ENCODE measurements around the gene PLXNB2.

Gene PLXNB2

DNA sequence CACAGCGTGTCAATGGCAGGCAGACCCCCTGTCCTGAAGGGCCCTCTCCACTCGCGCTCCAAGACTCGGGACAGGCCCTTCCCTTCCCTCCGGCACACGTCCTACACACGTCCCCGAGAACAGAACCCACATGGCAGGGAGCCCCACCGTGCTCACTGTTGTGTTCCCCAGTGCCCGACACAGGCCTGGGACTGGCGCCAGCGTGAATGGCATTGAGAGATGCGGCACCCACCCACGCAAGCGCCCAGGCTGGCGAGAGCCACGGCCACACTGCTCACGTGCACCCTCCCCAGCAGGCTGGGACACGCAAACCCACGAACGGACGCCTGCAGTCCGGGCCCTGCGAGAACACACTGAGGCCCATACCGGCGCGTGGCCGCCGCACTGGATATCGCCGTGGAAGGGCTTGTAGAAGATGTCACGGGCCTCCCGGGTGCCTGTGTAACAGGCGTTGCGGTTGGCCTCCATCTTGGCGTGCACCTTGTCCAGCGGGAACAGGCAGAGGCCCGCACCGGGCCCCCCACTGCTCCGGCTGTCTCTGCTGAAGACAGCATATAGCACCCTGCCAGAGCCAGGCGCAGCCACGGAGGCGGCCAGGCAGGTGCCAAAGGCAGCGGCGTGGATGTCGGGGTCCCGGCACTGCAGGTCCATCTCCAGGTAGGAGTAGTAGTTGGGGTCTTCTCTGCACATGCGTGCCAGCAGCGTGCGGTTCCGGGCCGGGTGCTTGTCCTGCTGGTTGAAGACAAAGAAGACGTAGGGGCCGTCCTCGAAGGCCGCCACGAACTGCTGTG is 18.1 kb downstream of the PLXNB2 start:
- no peak for DNase-seq (ENCODE audit: low spot score)
- TF ChIP-seq, protein P1, sequence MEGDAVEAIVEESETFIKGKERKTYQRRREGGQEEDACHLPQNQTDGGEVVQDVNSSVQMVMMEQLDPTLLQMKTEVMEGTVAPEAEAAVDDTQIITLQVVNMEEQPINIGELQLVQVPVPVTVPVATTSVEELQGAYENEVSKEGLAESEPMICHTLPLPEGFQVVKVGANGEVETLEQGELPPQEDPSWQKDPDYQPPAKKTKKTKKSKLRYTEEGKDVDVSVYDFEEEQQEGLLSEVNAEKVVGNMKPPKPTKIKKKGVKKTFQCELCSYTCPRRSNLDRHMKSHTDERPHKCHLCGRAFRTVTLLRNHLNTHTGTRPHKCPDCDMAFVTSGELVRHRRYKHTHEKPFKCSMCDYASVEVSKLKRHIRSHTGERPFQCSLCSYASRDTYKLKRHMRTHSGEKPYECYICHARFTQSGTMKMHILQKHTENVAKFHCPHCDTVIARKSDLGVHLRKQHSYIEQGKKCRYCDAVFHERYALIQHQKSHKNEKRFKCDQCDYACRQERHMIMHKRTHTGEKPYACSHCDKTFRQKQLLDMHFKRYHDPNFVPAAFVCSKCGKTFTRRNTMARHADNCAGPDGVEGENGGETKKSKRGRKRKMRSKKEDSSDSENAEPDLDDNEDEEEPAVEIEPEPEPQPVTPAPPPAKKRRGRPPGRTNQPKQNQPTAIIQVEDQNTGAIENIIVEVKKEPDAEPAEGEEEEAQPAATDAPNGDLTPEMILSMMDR (IDR thresholded peaks at IDR 0.05), result no peak
- no peak overlapping the region for H3K27ac ChIP-seq
- no peak overlapping the region for H3K4me3 ChIP-seq

DNA sequence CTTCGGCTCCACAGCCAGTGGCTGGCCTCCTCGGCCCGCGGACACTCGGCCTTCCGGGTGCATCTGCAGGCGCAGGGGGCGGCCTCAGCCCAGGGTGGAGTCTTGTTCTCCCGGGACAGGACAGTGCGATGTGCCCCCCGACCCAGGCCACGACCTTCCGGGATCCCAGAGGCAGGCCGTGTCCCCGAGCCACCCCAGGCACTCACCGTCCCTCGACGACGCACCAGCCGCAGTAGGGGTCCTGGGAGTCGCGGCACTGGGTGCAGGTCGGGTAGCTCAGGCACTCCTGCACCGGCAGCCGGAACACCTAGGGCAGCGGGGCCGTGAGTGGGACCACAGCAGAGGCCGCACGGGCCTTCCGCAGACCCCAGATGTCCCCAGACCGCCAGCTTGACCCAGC is 19.7 kb downstream of the PLXNB2 start:
- no peak overlapping the region for H3K27ac ChIP-seq
- TF ChIP-seq, protein P1 (IDR thresholded peaks at IDR 0.05), result no peak
- no peak for DNase-seq (ENCODE audit: low spot score)

DNA sequence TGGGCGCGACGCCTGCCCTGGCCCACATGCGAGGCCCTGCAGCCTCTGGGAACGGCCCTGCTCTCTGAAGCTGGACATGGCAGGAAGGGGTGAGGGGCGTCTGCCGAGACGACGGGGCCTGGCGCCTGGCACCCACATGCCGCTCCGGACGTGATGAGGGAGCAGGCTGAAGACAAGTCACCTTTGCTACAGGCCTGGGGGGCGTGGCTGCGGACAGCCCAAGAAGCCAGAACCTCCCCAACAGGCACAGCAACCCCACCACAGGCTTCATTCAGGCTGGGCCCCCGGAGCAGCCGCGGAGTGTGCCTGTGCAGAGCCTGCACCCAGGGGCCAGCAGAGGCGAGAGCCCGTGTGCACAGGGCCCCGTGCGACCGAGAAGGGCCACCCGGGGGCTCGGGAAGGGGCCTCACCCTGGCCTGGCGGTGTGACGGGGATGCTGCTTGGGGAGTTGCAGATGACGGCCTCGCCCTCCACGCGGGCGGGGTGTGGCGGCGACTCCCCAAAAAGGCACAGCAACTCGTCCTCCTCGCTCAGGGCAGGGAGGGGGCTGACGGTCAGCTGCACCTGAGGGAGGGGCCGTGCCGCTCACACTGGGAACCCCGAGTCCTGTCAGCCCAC is 20.6 kb downstream of the PLXNB2 start:
- H3K27ac ChIP-seq, result no peak overlapping the region
- TF ChIP-seq, protein P1 (IDR thresholded peaks at IDR 0.05), result no peak
- DNase-seq (ENCODE audit: low spot score), result no peak
- H3K4me3 ChIP-seq, result no peak overlapping the region

More for the DNA sequence above, 19.7 kb downstream of the PLXNB2 start:
- H3K4me3 ChIP-seq, result no peak overlapping the region

DNA sequence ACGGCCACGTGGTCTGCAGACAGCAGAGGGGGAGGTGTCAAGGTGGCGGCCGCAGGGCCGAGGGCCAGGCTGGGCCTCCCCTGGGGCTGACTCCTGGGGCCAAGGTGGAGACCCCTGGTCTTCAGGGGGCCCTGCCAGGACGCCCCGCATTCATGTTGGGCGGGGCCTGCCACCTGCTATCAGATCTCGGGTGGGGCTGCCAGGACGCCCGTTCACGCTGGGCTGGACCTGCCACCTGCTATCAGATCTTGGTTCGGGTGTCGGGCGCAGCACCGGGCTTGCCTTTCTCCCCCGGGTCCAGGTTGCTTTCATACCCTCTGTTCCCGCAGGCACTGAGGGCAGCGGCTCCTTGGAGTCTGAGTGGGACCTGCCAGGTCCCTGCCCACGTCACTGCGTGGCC is 21.2 kb downstream of the PLXNB2 start:
- Histone ChIP-seq H3K4me3 (no peak overlapping the region), H3K27ac (no peak overlapping the region)
- no peak for DNase-seq (ENCODE audit: low spot score)
- TF ChIP-seq, protein P1 (IDR thresholded peaks at IDR 0.05), result no peak

DNA sequence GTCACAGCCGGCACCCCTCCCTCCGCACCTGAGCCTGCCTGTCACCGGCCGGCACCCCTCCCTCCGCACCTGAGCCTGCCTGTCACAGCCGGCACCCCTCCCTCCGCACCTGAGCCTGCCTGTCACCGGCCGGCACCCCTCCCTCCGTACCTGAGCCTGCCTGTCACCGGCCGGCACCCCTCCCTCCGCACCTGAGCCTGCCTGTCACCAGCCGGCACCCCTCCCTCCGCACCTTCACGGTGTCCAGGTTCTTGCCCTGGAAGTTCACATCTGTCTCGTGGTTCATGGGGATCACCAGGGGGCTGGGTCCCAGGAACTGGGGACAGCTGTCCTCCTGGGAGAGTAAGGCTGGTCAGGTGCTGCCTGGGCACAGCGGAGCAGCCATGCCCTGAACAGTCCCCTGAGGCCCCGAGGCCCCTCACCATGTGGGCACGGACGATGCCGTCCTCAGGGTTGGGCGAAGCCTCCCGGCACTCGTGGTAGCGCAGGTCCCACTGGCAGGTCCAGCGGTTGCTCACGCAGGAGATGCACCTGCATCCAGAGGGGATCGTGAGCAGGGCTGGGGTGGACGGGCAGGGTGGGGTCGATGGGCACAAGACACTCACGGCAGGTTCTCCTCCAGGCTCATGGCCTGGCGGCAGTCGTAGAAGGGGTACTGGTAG is 21.7 kb downstream of the PLXNB2 start:
- TF ChIP-seq, protein P1 (IDR thresholded peaks at IDR 0.05), result no peak
- Histone ChIP-seq H3K4me3 (no peak overlapping the region), H3K27ac (no peak overlapping the region)
- DNase-seq (ENCODE audit: low spot score), result no peak

DNA sequence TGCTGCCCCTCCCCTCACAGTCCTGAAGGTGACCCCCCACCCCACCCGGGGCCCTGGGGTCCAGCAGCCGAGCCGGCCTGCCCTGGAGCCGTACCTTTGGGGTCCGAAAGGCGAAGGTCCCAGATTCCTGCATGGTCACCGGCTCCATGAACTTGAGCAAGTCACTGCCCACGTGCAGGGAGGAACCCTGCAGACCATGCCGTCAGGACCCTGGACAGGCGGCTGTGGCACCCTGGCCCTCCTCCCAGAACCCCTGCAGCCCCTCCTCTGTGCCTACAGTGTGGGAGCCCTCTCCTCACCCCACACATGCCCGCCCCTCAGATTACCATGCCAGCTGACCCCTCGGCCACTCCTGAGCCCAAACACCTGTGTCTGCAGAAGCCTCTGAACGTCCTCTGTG is 23.0 kb downstream of the PLXNB2 start:
- no peak overlapping the region for H3K27ac ChIP-seq
- no peak for DNase-seq (ENCODE audit: low spot score)
- no peak overlapping the region for H3K4me3 ChIP-seq
- TF ChIP-seq, protein P1 (IDR thresholded peaks at IDR 0.05), result no peak

All from coronary artery (tissue), 2 donors.